WTC11 (cell line): ENCODE measurements around the gene TBX2. TPM values are rescaled to one million over a fixed set of nuclear protein-coding genes. Genes with fewer than 3 reads are reported as not detected.

Experiments
- ATAC-seq: fragments of 200-7000 bp; cut with Tn5 transposase; 2 replicates; pipeline ENCODE4 v1.10.0; 2021; ENCODE audit warnings: mild to moderate bottlenecking, moderate library complexity
- CTCF ChIA-PET: fragments of 300-600 bp; sonication (Branson Sonifier 250); formaldehyde crosslinking; loops from one replicate; lab custom pipeline; 2021; ENCODE audit warnings: antibody characterized with exemption; lab: Charles Lee
- POLR2A ChIA-PET: fragments of 350-600 bp; sonication (Branson Sonifier 250); formaldehyde crosslinking; loops from one replicate; lab custom pipeline; 2021; ENCODE audit warnings: antibody characterized with exemption; lab: Charles Lee
- DNase-seq: peaks from one replicate; pipeline ENCODE4 v3.0.0; 2021; ENCODE audit warnings: low spot score
- H3K27ac Mint-ChIP-seq: 2 replicates; pipeline ENCODE4 v1.8.0; 2021; ENCODE audit warnings: mixed read lengths
- H3K27me3 Mint-ChIP-seq: 2 replicates; pipeline ENCODE4 v1.8.0; 2021; ENCODE audit warnings: low read depth, mild to moderate bottlenecking, moderate library complexity, mixed read lengths
- H3K36me3 Mint-ChIP-seq: 2 replicates; pipeline ENCODE4 v1.8.0; 2021; ENCODE audit warnings: mixed read lengths
- H3K4me1 Mint-ChIP-seq: 2 replicates; pipeline ENCODE4 v1.8.0; 2022; ENCODE audit warnings: mixed read lengths
- H3K4me3 Mint-ChIP-seq: 2 replicates; pipeline ENCODE4 v1.8.0; 2021; ENCODE audit warnings: mild to moderate bottlenecking, moderate library complexity, mixed read lengths
- H3K9me3 Mint-ChIP-seq: 2 replicates; pipeline ENCODE4 v1.8.0; 2021; ENCODE audit warnings: mixed read lengths
- ATF1 ChIP-seq: sonication (generic); formaldehyde crosslinking; IDR thresholded peaks from 2 replicates; pipeline ENCODE4 v1.8.1; 2023; ENCODE audit warnings: mild to moderate bottlenecking, moderate library complexity, missing genetic modification reagents
- E2F1 ChIP-seq: sonication (generic); formaldehyde crosslinking; IDR thresholded peaks from 2 replicates; pipeline ENCODE4 v1.8.0; 2022; ENCODE audit warnings: mild to moderate bottlenecking, missing genetic modification reagents
- IRF2 ChIP-seq: sonication (generic); formaldehyde crosslinking; IDR thresholded peaks from 2 replicates; pipeline ENCODE4 v1.8.0; 2022; ENCODE audit warnings: low read depth, missing genetic modification reagents, borderline replicate concordance
- MAX ChIP-seq: sonication (generic); formaldehyde crosslinking; IDR thresholded peaks from 2 replicates; pipeline ENCODE4 v1.8.0; 2022; ENCODE audit warnings: mild to moderate bottlenecking, missing genetic modification reagents
- NFYB ChIP-seq: sonication (generic); formaldehyde crosslinking; conservative IDR thresholded peaks from 2 replicates; pipeline ENCODE4 v1.8.0; 2022; ENCODE audit warnings: low read depth, missing genetic modification reagents
- NR3C1 ChIP-seq: sonication (generic); formaldehyde crosslinking; conservative IDR thresholded peaks from 2 replicates; pipeline ENCODE4 v1.8.1; 2023; ENCODE audit warnings: low read depth, mild to moderate bottlenecking, missing genetic modification reagents
- PREB ChIP-seq: sonication (generic); formaldehyde crosslinking; IDR thresholded peaks from 2 replicates; pipeline ENCODE4 v1.8.1; 2022; ENCODE audit warnings: mild to moderate bottlenecking, missing genetic modification reagents, moderate library complexity, borderline replicate concordance
- RORB ChIP-seq: fragments of 250-450 bp; sonication (Bioruptor Pico); IDR thresholded peaks from 2 replicates; pipeline ENCODE4 v1.9.0; 2021; ENCODE audit warnings: mild to moderate bottlenecking
- SOX15 ChIP-seq: fragments of 250-450 bp; sonication (Bioruptor Pico); IDR thresholded peaks from 2 replicates; pipeline ENCODE4 v1.9.0; 2021; ENCODE audit warnings: mild to moderate bottlenecking
- TEAD4 ChIP-seq: sonication (generic); formaldehyde crosslinking; IDR thresholded peaks from 2 replicates; pipeline ENCODE4 v1.8.0; 2022; ENCODE audit warnings: mild to moderate bottlenecking, missing genetic modification reagents
- ZNF281 ChIP-seq: sonication (generic); formaldehyde crosslinking; IDR thresholded peaks from 2 replicates; pipeline ENCODE4 v1.8.0; 2023; ENCODE audit warnings: mild to moderate bottlenecking, missing genetic modification reagents
- ZNF317 ChIP-seq: sonication (generic); formaldehyde crosslinking; IDR thresholded peaks from 2 replicates; pipeline ENCODE4 v1.8.1; 2023; ENCODE audit warnings: low read depth, mild to moderate bottlenecking, moderate library complexity, missing genetic modification reagents, borderline replicate concordance
- ZNF416 ChIP-seq: fragments of 250-450 bp; sonication (Bioruptor Pico); IDR thresholded peaks from 2 replicates; pipeline ENCODE4 v1.9.0; 2021; ENCODE audit warnings: mild to moderate bottlenecking, inconsistent platforms
- total RNA-seq: library from RNA; stranded (reverse); gene quantifications from 3 replicates; pipeline ENCODE4 v1.2.3, GENCODE V29; 2021
- TF ChIP-seq, protein P1 (sequence below): fragments of 250-450 bp; sonication (Bioruptor Pico); IDR thresholded peaks from 2 replicates; pipeline ENCODE4 v1.9.0; 2021; ENCODE audit warnings: mild to moderate bottlenecking
- TF ChIP-seq, protein P2 (sequence below): sonication (generic); formaldehyde crosslinking; conservative IDR thresholded peaks from 2 replicates; pipeline ENCODE4 v1.8.1; 2022; ENCODE audit warnings: mild to moderate bottlenecking, missing genetic modification reagents

TBX2 gene
- total RNA-seq, 1 experiment from 2014 or later = 0.09 TPM

DNA sequence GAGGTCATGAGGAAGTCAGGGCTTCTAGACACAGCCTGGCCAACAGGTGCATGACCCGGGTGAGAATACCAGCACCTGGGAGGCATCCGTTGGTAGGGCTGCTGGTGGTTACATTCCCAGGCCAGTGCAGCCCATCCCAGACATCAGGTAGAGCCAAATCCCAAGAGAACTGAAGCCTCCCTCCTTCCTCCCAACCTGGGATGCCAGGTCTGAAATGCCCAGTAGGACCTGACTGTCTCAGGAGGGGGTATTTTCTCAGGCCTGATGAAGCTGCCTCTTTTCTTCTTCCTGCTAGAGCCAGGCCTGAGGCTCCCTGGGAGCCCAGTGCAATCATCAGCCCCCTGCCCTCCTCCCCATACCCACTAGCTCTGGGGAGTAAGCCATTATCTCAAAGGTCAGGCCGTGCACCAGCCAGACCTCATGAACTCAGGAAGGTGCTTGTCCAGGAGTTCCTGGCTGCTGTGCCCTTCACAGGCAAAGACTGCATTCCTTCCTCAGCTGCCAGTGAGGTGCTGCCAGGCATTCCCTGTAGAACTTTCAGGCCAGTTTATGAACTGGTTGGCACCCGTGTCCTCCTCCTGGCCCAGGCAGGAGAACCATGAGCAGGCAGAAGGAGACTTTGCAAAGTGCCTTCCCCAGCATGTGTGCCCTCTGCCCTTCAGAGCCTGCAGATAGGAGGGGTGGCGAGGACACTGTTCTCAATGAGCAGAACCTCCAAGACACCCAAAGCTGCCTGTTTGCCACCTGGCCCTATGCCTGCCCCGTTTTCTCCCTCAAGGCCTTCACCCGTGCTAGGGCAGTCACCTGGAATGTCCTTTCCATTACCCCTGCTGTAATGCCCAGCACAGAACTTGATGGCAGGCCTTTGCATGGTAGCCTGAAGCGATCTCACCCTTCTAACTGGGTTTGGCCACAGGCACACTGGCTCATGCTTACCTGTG, 7.6 kb downstream of the TBX2 start:
- CTCF ChIA-PET = interaction anchor here (0.6 to 5.9 kb wide), 4 partner anchors 7 to 456 kb away, joined by 3 to 37 read pairs (median 9); partner anchors contain the start of genes BRIP1 and TBX2
- TF ChIP-seq PREB (CRISPR knock-in tag) = no peak
- TF ChIP-seq ZNF416 = no peak
- TF ChIP-seq, protein P1, sequence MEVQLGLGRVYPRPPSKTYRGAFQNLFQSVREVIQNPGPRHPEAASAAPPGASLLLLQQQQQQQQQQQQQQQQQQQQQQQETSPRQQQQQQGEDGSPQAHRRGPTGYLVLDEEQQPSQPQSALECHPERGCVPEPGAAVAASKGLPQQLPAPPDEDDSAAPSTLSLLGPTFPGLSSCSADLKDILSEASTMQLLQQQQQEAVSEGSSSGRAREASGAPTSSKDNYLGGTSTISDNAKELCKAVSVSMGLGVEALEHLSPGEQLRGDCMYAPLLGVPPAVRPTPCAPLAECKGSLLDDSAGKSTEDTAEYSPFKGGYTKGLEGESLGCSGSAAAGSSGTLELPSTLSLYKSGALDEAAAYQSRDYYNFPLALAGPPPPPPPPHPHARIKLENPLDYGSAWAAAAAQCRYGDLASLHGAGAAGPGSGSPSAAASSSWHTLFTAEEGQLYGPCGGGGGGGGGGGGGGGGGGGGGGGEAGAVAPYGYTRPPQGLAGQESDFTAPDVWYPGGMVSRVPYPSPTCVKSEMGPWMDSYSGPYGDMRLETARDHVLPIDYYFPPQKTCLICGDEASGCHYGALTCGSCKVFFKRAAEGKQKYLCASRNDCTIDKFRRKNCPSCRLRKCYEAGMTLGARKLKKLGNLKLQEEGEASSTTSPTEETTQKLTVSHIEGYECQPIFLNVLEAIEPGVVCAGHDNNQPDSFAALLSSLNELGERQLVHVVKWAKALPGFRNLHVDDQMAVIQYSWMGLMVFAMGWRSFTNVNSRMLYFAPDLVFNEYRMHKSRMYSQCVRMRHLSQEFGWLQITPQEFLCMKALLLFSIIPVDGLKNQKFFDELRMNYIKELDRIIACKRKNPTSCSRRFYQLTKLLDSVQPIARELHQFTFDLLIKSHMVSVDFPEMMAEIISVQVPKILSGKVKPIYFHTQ (CRISPR knock-in tag) = no peak
- no peak for TF ChIP-seq RORB (CRISPR knock-in tag)
- no peak for TF ChIP-seq IRF2 (CRISPR knock-in tag)
- TF ChIP-seq ZNF281 (CRISPR knock-in tag) = no peak
- no peak for TF ChIP-seq MAX (CRISPR knock-in tag)
- TF ChIP-seq SOX15 (CRISPR knock-in tag) = no peak
- TF ChIP-seq E2F1 (CRISPR knock-in tag) = no peak
- TF ChIP-seq ATF1 (CRISPR knock-in tag) = no peak
- TF ChIP-seq ZNF317 (CRISPR knock-in tag) = no peak
- no peak overlapping the region for H3K4me3 Mint-ChIP-seq

GRCh38 chr17:61408151-61409041, 8.8 kb downstream of the TBX2 start:
- CTCF ChIA-PET = interaction anchor here (1.2 to 5.9 kb wide), 8 partner anchors 8 to 436 kb away, joined by 3 to 46 read pairs (median 8); partner anchors contain the start of gene TBX2
- DNase-seq (peak; percentile 16), ATAC-seq (no peak)
- Mint-ChIP-seq H3K27ac (no peak overlapping the region), H3K9me3 (no peaks in the 10 kb centered on the region), H3K27me3 (peaks cover 90% of the 10 kb centered on the region), H3K4me1 (peaks cover 21% of the 10 kb centered on the region), H3K36me3 (no peaks in the 10 kb centered on the region), H3K4me3 (peak overlapping the region; percentile 59)
- POLR2A ChIA-PET = interaction anchor here (0.7 to 1.0 kb wide), 2 partner anchors 10 to 253 kb away, joined by 3 to 4 read pairs; no protein-coding TSS in a partner anchor
- TF ChIP-seq NR3C1 (no peak), NFYB (CRISPR knock-in tag) (0 out of 2 replicates have a peak, but pooled peaks have one; percentile 9), TEAD4 (no peak)
- TF ChIP-seq, protein P2, sequence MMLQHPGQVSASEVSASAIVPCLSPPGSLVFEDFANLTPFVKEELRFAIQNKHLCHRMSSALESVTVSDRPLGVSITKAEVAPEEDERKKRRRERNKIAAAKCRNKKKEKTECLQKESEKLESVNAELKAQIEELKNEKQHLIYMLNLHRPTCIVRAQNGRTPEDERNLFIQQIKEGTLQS = no peak

More for the DNA sequence above, 7.6 kb downstream of the TBX2 start:
- no peaks in the 10 kb centered on the region for H3K9me3 Mint-ChIP-seq
- no peak for ATAC-seq
- peaks cover 95% of the 10 kb centered on the region for H3K27me3 Mint-ChIP-seq
- peak; percentile 10 for DNase-seq
- POLR2A ChIA-PET = no interaction called here
- H3K27ac Mint-ChIP-seq = no peak overlapping the region
- peaks cover 30% of the 10 kb centered on the region for H3K4me1 Mint-ChIP-seq
- H3K36me3 Mint-ChIP-seq = no peaks in the 10 kb centered on the region
